Cardiac muscle cell (in vitro differentiated cells and primary cell): ENCODE data around the gene AHCYL2. TPM values are rescaled to one million over a fixed set of nuclear protein-coding genes. Genes with fewer than 3 reads are reported as not detected.

Experiments
- DNase-seq, 2 donors: peaks; one replicate each; pipeline versions ENCODE4 v3.0.0 to v3.0.0-alpha.2; 2010 to 2017; ENCODE audit warnings: low read depth in 1 of 2, low spot score in 1 of 2
- H3K27ac ChIP-seq: fragments of 200-600 bp; sonication (generic); 2 replicates; pipeline ENCODE4 v1.5.1; 2016
- H3K27me3 ChIP-seq: fragments of 200-600 bp; sonication (generic); 2 replicates; pipeline ENCODE4 v1.6.0; 2016; ENCODE audit warnings: control low read depth
- H3K36me3 ChIP-seq: fragments of 200-600 bp; sonication (generic); 2 replicates; pipeline ENCODE4 v1.5.1; 2016; ENCODE audit warnings: control low read depth
- H3K4me1 ChIP-seq: fragments of 200-600 bp; sonication (generic); 2 replicates; pipeline ENCODE4 v1.8.1; 2017; ENCODE audit warnings: low read depth, mild to moderate bottlenecking, mixed run types
- H3K4me3 ChIP-seq: fragments of 200-600 bp; sonication (generic); 2 replicates; pipeline ENCODE4 v1.5.1; 2016; ENCODE audit warnings: mild to moderate bottlenecking
- H3K9me3 ChIP-seq: fragments of 200-600 bp; sonication (generic); 2 replicates; pipeline ENCODE4 v1.5.1; 2017; ENCODE audit warnings: low read depth, mild to moderate bottlenecking, control low read depth
- CTCF ChIP-seq: IDR thresholded peaks from 2 replicates; pipeline ENCODE4 v1.5.1; 2012; ENCODE audit warnings: low read depth, mild to moderate bottlenecking, low read length
- polyA plus RNA-seq: library from polyadenylated mRNA; unstranded; fragments of >200 nt; fragmentation: Nextera tagmentation; extraction: Ambion mirVana; gene quantifications from 2 replicates; pipeline ENCODE4 v1.2.1, GENCODE V29; 2016
- total RNA-seq: library from RNA; depleted of rRNA; stranded (reverse); fragments of >200 nt; gene quantifications from 2 replicates; pipeline ENCODE4 v1.2.3, GENCODE V29; 2016

AHCYL2 gene
- total and polyA plus RNA-seq, 2 experiments from 2014 or later = 28.5 to 30.8 TPM

GRCh38 chr7:129205126-129205818, 19.6 kb upstream of the AHCYL2 start:
- Histone ChIP-seq H3K9me3 (no peaks in the 10 kb centered on the region), H3K4me1 (no peaks in the 10 kb centered on the region), H3K27me3 (no peaks in the 10 kb centered on the region), H3K27ac (no peak overlapping the region), H3K4me3 (no peak overlapping the region), H3K36me3 (peaks cover 29% of the 10 kb centered on the region)
- DNase-seq = no peak
- no peak for TF ChIP-seq CTCF

GRCh38 chr7:129205987-129206785, 18.6 kb upstream of the AHCYL2 start:
- no peak for DNase-seq
- no peak for TF ChIP-seq CTCF
- H3K36me3 ChIP-seq = peaks cover 35% of the 10 kb centered on the region

GRCh38 chr7:129208667-129209066, 16.2 kb upstream of the AHCYL2 start:
- no peaks in the 10 kb centered on the region for H3K4me1 ChIP-seq
- H3K27ac ChIP-seq = no peak overlapping the region
- TF ChIP-seq CTCF = no peak
- no peaks in the 10 kb centered on the region for H3K27me3 ChIP-seq
- no peaks in the 10 kb centered on the region for H3K9me3 ChIP-seq
- no peak overlapping the region for H3K4me3 ChIP-seq
- peaks cover 46% of the 10 kb centered on the region for H3K36me3 ChIP-seq
- DNase-seq = no peak

More at GRCh38 chr7:129205987-129206785, 18.6 kb upstream of the AHCYL2 start:
- H3K9me3 ChIP-seq = no peaks in the 10 kb centered on the region
- H3K4me1 ChIP-seq = no peaks in the 10 kb centered on the region
- H3K27ac ChIP-seq = no peak overlapping the region
- no peaks in the 10 kb centered on the region for H3K27me3 ChIP-seq
- no peak overlapping the region for H3K4me3 ChIP-seq

GRCh38 chr7:129209067-129209926, 15.5 kb upstream of the AHCYL2 start:
- no peaks in the 10 kb centered on the region for H3K9me3 ChIP-seq
- no peak for DNase-seq
- H3K27me3 ChIP-seq = no peaks in the 10 kb centered on the region
- H3K27ac ChIP-seq = peak overlapping the region; percentile 43
- H3K4me3 ChIP-seq = no peak overlapping the region
- H3K36me3 ChIP-seq = peaks cover 46% of the 10 kb centered on the region
- H3K4me1 ChIP-seq = no peaks in the 10 kb centered on the region
- no peak for TF ChIP-seq CTCF

GRCh38 chr7:129210256-129210988, 14.4 kb upstream of the AHCYL2 start:
- Histone ChIP-seq H3K4me3 (no peak overlapping the region), H3K36me3 (peaks cover 46% of the 10 kb centered on the region), H3K27ac (peak overlapping the region; percentile 43), H3K4me1 (no peaks in the 10 kb centered on the region), H3K9me3 (no peaks in the 10 kb centered on the region), H3K27me3 (no peaks in the 10 kb centered on the region)
- DNase-seq = peak; percentile 69 to 80
- peak; percentile 83 for TF ChIP-seq CTCF
